H9 (cell line): ENCODE results near the gene ADORA1. TPM values are rescaled to one million over a fixed set of nuclear protein-coding genes. Genes with fewer than 3 reads are reported as not detected.

Experiments used
- DNase-seq: peaks from one replicate; pipeline ENCODE4 v3.0.0-alpha.2; 2017
- H2AFZ ChIP-seq: one replicate; pipeline ENCODE4 v1.6.1; 2013; ENCODE audit warnings: mild to moderate bottlenecking, low read length, control low read depth, moderate library complexity
- H2AK5ac ChIP-seq: 2 replicates; pipeline ENCODE4 v1.6.1; 2013; ENCODE audit warnings: low read length, control low read depth, mixed read lengths; ENCODE audit not compliant: insufficient read length
- H2BK120ac ChIP-seq: one replicate; pipeline ENCODE4 v1.6.1; 2013; ENCODE audit warnings: low read depth, mild to moderate bottlenecking, low read length, control low read depth, inconsistent platforms; ENCODE audit not compliant: poor library complexity, severe bottlenecking
- H2BK12ac ChIP-seq: 2 replicates; pipeline ENCODE4 v1.6.1; 2013; ENCODE audit warnings: low read length, control low read depth, mixed read lengths, low read depth; ENCODE audit not compliant: insufficient read length
- H2BK15ac ChIP-seq: 2 replicates; pipeline ENCODE4 v1.6.1; 2013; ENCODE audit warnings: low read depth, low read length, control low read depth
- H2BK20ac ChIP-seq: one replicate; pipeline ENCODE4 v1.6.1; 2013; ENCODE audit warnings: low read depth, mild to moderate bottlenecking, low read length, control low read depth, inconsistent platforms; ENCODE audit not compliant: poor library complexity, severe bottlenecking
- H2BK5ac ChIP-seq: 2 replicates; pipeline ENCODE4 v1.6.1; 2013; ENCODE audit warnings: low read length, control low read depth, mixed read lengths; ENCODE audit not compliant: insufficient read length
- H3K14ac ChIP-seq: 2 replicates; pipeline ENCODE4 v1.6.1; 2013; ENCODE audit warnings: low read length, control low read depth; ENCODE audit not compliant: insufficient read depth
- H3K18ac ChIP-seq: 2 replicates; pipeline ENCODE4 v1.6.1; 2013; ENCODE audit warnings: low read depth, mild to moderate bottlenecking, mixed read lengths, low read length, control low read depth; ENCODE audit not compliant: insufficient read length
- H3K23ac ChIP-seq: 2 replicates; pipeline ENCODE4 v1.6.1; 2013; ENCODE audit warnings: low read length, control low read depth, mixed read lengths, low read depth; ENCODE audit not compliant: insufficient read length
- H3K23me2 ChIP-seq: 2 replicates; pipeline ENCODE4 v1.6.1; 2013; ENCODE audit warnings: low read depth, mild to moderate bottlenecking, mixed read lengths, low read length, control low read depth; ENCODE audit not compliant: insufficient read length, poor library complexity, severe bottlenecking
- H3K27ac ChIP-seq: 2 replicates; pipeline ENCODE4 v1.5.1; 2013; ENCODE audit warnings: low read length, control low read depth, mixed read lengths, low read depth; ENCODE audit not compliant: insufficient read length
- H3K27me3 ChIP-seq: 2 replicates; pipeline ENCODE4 v1.6.1; 2013; ENCODE audit warnings: low read length, control low read depth, inconsistent platforms; ENCODE audit not compliant: insufficient read depth
- H3K4ac ChIP-seq: 2 replicates; pipeline ENCODE4 v1.6.1; 2013; ENCODE audit warnings: low read depth, mild to moderate bottlenecking, control low read depth, inconsistent platforms, low read length, moderate library complexity
- H3K4me1 ChIP-seq: 2 replicates; pipeline ENCODE4 v1.6.1; 2013; ENCODE audit warnings: low read length, control low read depth, inconsistent platforms; ENCODE audit not compliant: insufficient read depth
- H3K4me2 ChIP-seq: 2 replicates; pipeline ENCODE4 v1.6.1; 2013; ENCODE audit warnings: low read length, control low read depth, mixed read lengths; ENCODE audit not compliant: insufficient read length, insufficient read depth
- H3K56ac ChIP-seq: 2 replicates; pipeline ENCODE4 v1.6.1; 2013; ENCODE audit warnings: low read depth, mild to moderate bottlenecking, mixed read lengths, low read length, control low read depth; ENCODE audit not compliant: insufficient read length
- H3K79me1 ChIP-seq: 2 replicates; pipeline ENCODE4 v1.6.1; 2013; ENCODE audit warnings: low read depth, mild to moderate bottlenecking, moderate library complexity, low read length, control low read depth, inconsistent platforms; ENCODE audit not compliant: insufficient read depth, poor library complexity, severe bottlenecking
- H3K79me2 ChIP-seq: 2 replicates; pipeline ENCODE4 v1.6.1; 2013; ENCODE audit warnings: low read length, control low read depth, inconsistent platforms; ENCODE audit not compliant: insufficient read depth
- H3K9ac ChIP-seq: 2 replicates; pipeline ENCODE4 v1.6.1; 2013; ENCODE audit warnings: low read length, control low read depth, mixed read lengths; ENCODE audit not compliant: insufficient read length; ENCODE audit errors: extremely low read depth
- H3K9me3 ChIP-seq: one replicate; pipeline ENCODE4 v1.6.1; 2013; ENCODE audit warnings: low read depth, low read length, inconsistent platforms; ENCODE audit not compliant: control insufficient read depth
- H3T11ph ChIP-seq: one replicate; pipeline ENCODE4 v1.6.1; 2013; ENCODE audit warnings: mild to moderate bottlenecking, low read length, control low read depth, inconsistent platforms
- H4K20me1 ChIP-seq: one replicate; pipeline ENCODE4 v1.6.1; 2013; ENCODE audit not compliant: control insufficient read depth, insufficient read length, insufficient read depth
- H4K5ac ChIP-seq: 2 replicates; pipeline ENCODE4 v1.6.1; 2013; ENCODE audit warnings: low read depth, mild to moderate bottlenecking, mixed read lengths, low read length, control low read depth; ENCODE audit not compliant: insufficient read length
- H4K8ac ChIP-seq: replicated peaks from 2 replicates; pipeline ENCODE4 v1.6.1; 2013; ENCODE audit warnings: low read length, control low read depth, mixed read lengths, low read depth; ENCODE audit not compliant: insufficient read length
- H4K91ac ChIP-seq: 2 replicates; pipeline ENCODE4 v1.6.1; 2013; ENCODE audit warnings: low read depth, mild to moderate bottlenecking, moderate library complexity, mixed read lengths, low read length, control low read depth; ENCODE audit not compliant: insufficient read length
- H3K27ac Mint-ChIP-seq, 3 experiments: 2 replicates in 2 of 3; 3 replicates in 1 of 3; pipeline ENCODE4 v1.8.0; 2020 to 2021; ENCODE audit warnings: mixed read lengths in 3 of 3, mild to moderate bottlenecking in 1 of 3, moderate library complexity in 1 of 3
- H3K27me3 Mint-ChIP-seq: 2 replicates; pipeline ENCODE4 v1.8.0; 2021; ENCODE audit warnings: low read depth, mild to moderate bottlenecking, moderate library complexity, mixed read lengths
- H3K36me3 Mint-ChIP-seq, 3 experiments: 2 replicates in 2 of 3; 3 replicates in 1 of 3; pipeline ENCODE4 v1.8.0; 2020 to 2021; ENCODE audit warnings: low read depth in 3 of 3, mixed read lengths in 3 of 3; ENCODE audit not compliant: insufficient read depth in 1 of 3
- H3K4me1 Mint-ChIP-seq, 2 experiments: 2 replicates each; pipeline ENCODE4 v1.8.0; 2020; ENCODE audit warnings: mixed read lengths in 2 of 2
- H3K4me3 Mint-ChIP-seq, 2 experiments: 2 replicates in 1 of 2; 3 replicates in 1 of 2; pipeline ENCODE4 v1.8.0; 2020 to 2021; ENCODE audit warnings: mild to moderate bottlenecking in 2 of 2, mixed read lengths in 2 of 2, moderate library complexity in 1 of 2
- H3K9me3 Mint-ChIP-seq, 2 experiments: 2 replicates in 1 of 2; 3 replicates in 1 of 2; pipeline ENCODE4 v1.8.0; 2020; ENCODE audit warnings: mild to moderate bottlenecking in 2 of 2, mixed read lengths in 2 of 2, moderate library complexity in 1 of 2
- CTCF ChIP-seq: fragments of 200-600 bp; sonication (generic); conservative IDR thresholded peaks from 3 replicates; pipeline ENCODE4 v1.8.0; 2021; ENCODE audit warnings: antibody characterized with exemption, mild to moderate bottlenecking
- WGBS: extraction: QIAGEN DNeasy Blood & Tissue Kit; methylation state at CpG from one replicate; pipeline ENCODE4 v1.1.7; 2013; ENCODE audit warnings: missing lambda C conversion rate, low lambda C conversion rate, mixed read lengths; ENCODE audit not compliant: insufficient read length; ENCODE audit errors: extremely low coverage; 5-methylcytosine and 5-hydroxymethylcytosine counted together
- total RNA-seq: library from RNA; stranded (reverse); gene quantifications from 2 replicates; pipeline ENCODE4 v1.2.1, GENCODE V29; 2021

Gene ADORA1
- total RNA-seq, 1 experiment from 2014 or later, result 1.3 TPM

DNA sequence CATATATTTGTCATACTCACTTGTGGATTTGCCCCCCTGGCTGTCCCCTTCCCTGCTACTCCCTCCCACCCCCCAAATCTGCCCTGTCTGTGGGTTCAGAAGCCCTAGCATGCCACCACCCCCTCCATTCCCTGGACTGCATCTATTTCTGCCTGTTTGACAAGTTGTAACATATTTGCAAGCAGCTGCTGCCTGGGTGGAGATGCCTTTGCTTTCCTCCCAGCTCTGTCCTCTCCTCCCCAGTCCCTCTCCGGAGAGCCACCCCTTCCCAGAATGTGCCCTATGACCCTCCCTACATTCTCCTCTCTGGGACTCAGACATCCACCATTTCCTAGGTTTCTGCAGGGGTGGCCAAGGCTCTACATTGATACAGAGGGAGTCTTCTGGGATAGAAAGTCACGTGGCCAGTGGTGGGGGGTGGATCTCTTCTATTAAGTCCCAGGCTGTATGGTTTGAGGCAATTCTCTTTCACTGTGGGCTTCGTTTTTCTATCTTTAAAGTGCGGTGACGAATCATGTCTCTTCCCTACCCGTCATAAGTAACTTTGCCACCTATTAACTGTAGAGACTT lies 35.7 kb upstream of the ADORA1 start:
- H2AK5ac ChIP-seq, result no peak overlapping the region
- no peak overlapping the region for H2BK12ac ChIP-seq
- no peak overlapping the region for H3K4ac ChIP-seq
- no peak for TF ChIP-seq CTCF
- H4K8ac ChIP-seq, result no peak overlapping the region
- no peaks in the 10 kb centered on the region for H3K4me1 ChIP-seq
- H3K27ac Mint-ChIP-seq, result no peak overlapping the region
- no peak overlapping the region for H3K27ac ChIP-seq
- H3K4me1 Mint-ChIP-seq, result peaks cover 21 to 23% of the 10 kb centered on the region in 2 experiments
- H3K56ac ChIP-seq, result no peak overlapping the region
- H2AFZ ChIP-seq, result no peak overlapping the region
- H2BK20ac ChIP-seq, result no peak overlapping the region
- no peaks in the 10 kb centered on the region for H3K79me2 ChIP-seq
- H3K23me2 ChIP-seq, result no peaks in the 10 kb centered on the region
- peaks cover 3% of the 10 kb centered on the region for H4K20me1 ChIP-seq
- WGBS, result no CpG with 5 or more reads among the region's 6 CpGs
- H3K27me3 ChIP-seq, result no peaks in the 10 kb centered on the region
- no peak overlapping the region for H2BK5ac ChIP-seq
- H3T11ph ChIP-seq, result no peak overlapping the region
- no peak overlapping the region for H3K18ac ChIP-seq
- H3K4me3 Mint-ChIP-seq, result no peak overlapping the region
- H3K9ac ChIP-seq, result no peak overlapping the region
- H3K9me3 ChIP-seq, result no peaks in the 10 kb centered on the region
- no peak overlapping the region for H3K4me2 ChIP-seq
- no peak overlapping the region for H3K14ac ChIP-seq
- H3K79me1 ChIP-seq, result no peaks in the 10 kb centered on the region
- peaks cover 14% of the 10 kb centered on the region for H3K27me3 Mint-ChIP-seq
- no peak overlapping the region for H2BK15ac ChIP-seq
- H2BK120ac ChIP-seq, result no peak overlapping the region
- no peak overlapping the region for H4K5ac ChIP-seq
- H3K23ac ChIP-seq, result no peak overlapping the region
- no peak for DNase-seq
- peaks cover 20 to 23% of the 10 kb centered on the region in 2 experiments for H3K9me3 Mint-ChIP-seq
- H4K91ac ChIP-seq, result no peak overlapping the region
- H3K36me3 Mint-ChIP-seq, result peaks cover 7 to 21% (median 10%) of the 10 kb centered on the region in 3 experiments; a peak in 6 of 7 replicates
